ENCODE results near the gene FEM1C.

GRCh38 chr5:115496936-115497576 is 47.5 kb downstream of the FEM1C start:
- TF ChIP-seq EP300 (IDR thresholded peaks at IDR 0.05), result no peak
- no peak for TF ChIP-seq CTCF (IDR thresholded peaks at IDR 0.05)
- TF ChIP-seq POLR2A (IDR thresholded peaks at IDR 0.05), result no peak

Measured in gastroesophageal sphincter (tissue), 3 donors.